ENCODE results near the gene DDC. TPM values are rescaled to one million over a fixed set of nuclear protein-coding genes. Genes with fewer than 3 reads are reported as not detected.

Gene DDC
- total RNA-seq, 1 experiment from 2014 or later: not detected

DNA sequence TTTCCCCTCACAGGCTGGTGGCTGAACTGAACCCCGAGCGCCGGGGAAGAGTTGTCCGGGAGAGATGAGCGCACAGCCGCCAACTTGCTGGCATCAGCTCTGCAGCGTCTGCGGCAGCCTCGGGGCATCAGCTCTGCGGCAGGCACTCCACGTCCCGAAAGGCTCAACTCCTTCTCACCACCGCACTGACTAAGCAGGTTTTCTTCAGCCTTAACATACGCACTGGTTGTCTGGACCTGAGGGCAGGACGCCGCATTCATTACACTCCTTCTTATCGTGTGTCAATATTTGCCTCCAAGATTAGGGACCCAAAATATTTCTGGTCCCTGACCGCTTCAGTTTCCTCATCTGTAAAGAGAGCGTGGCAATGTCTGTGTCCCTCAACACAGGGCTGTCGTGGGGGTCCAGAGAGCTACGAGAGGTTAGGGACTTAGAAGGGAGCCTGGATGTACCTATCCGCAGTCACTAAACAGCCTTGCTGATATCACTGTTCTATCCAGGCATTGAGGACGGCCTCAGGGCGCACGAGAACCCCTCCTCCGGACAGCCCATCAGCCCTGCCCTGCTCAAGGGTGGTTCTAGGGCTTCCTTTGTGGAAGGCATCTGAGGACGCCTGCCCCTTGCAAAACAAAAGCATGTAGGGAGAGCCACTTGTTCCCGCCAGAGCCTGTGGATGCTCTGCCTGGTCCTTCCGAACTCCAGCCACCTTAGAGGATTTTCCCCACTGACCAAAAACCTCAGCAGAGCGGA lies 72.3 kb downstream of the DDC start:
- H2AFZ ChIP-seq (ENCODE audit: low read depth, low read length, poor library complexity, severe bottlenecking): no peak overlapping the region
- TF ChIP-seq EGR1 (IDR thresholded peaks at IDR 0.05; ENCODE audit: low read depth): no peak
- TF ChIP-seq, protein P1, sequence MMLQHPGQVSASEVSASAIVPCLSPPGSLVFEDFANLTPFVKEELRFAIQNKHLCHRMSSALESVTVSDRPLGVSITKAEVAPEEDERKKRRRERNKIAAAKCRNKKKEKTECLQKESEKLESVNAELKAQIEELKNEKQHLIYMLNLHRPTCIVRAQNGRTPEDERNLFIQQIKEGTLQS (IDR thresholded peaks at IDR 0.05): no peak
- no peak for TF ChIP-seq SRF (IDR thresholded peaks at IDR 0.05; ENCODE audit: low read depth)
- no peak for TF ChIP-seq POLR2AphosphoS5 (IDR thresholded peaks at IDR 0.05; ENCODE audit: low read depth, low read length)
- no peak for TF ChIP-seq JUND (IDR thresholded peaks at IDR 0.05)
- no peak for TF ChIP-seq CEBPB (IDR thresholded peaks at IDR 0.05; ENCODE audit: low read depth)
- no peak for TF ChIP-seq TCF7L2 (IDR thresholded peaks at IDR 0.05; ENCODE audit: borderline replicate concordance, extremely low read depth, insufficient read depth, insufficient read length)
- TF ChIP-seq ZFX (IDR thresholded peaks at IDR 0.05): no peak
- TF ChIP-seq CBX3 (IDR thresholded peaks at IDR 0.05; ENCODE audit: low read depth): no peak
- TF ChIP-seq, protein P2, sequence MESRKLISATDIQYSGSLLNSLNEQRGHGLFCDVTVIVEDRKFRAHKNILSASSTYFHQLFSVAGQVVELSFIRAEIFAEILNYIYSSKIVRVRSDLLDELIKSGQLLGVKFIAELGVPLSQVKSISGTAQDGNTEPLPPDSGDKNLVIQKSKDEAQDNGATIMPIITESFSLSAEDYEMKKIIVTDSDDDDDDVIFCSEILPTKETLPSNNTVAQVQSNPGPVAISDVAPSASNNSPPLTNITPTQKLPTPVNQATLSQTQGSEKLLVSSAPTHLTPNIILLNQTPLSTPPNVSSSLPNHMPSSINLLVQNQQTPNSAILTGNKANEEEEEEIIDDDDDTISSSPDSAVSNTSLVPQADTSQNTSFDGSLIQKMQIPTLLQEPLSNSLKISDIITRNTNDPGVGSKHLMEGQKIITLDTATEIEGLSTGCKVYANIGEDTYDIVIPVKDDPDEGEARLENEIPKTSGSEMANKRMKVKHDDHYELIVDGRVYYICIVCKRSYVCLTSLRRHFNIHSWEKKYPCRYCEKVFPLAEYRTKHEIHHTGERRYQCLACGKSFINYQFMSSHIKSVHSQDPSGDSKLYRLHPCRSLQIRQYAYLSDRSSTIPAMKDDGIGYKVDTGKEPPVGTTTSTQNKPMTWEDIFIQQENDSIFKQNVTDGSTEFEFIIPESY (IDR thresholded peaks at IDR 0.05; ENCODE audit: extremely low read depth, insufficient replicate concordance, low read length): no peak
- no peak for TF ChIP-seq ZNF274 (IDR thresholded peaks at IDR 0.05; ENCODE audit: low read depth, low read length)
- TF ChIP-seq ELF1 (IDR thresholded peaks at IDR 0.05; ENCODE audit: borderline replicate concordance, low read depth): no peak
- TF ChIP-seq, protein P3, sequence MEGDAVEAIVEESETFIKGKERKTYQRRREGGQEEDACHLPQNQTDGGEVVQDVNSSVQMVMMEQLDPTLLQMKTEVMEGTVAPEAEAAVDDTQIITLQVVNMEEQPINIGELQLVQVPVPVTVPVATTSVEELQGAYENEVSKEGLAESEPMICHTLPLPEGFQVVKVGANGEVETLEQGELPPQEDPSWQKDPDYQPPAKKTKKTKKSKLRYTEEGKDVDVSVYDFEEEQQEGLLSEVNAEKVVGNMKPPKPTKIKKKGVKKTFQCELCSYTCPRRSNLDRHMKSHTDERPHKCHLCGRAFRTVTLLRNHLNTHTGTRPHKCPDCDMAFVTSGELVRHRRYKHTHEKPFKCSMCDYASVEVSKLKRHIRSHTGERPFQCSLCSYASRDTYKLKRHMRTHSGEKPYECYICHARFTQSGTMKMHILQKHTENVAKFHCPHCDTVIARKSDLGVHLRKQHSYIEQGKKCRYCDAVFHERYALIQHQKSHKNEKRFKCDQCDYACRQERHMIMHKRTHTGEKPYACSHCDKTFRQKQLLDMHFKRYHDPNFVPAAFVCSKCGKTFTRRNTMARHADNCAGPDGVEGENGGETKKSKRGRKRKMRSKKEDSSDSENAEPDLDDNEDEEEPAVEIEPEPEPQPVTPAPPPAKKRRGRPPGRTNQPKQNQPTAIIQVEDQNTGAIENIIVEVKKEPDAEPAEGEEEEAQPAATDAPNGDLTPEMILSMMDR (IDR thresholded peaks at IDR 0.05 in 2 of 3, conservative IDR thresholded peaks at IDR 0.05 in 1 of 3; ENCODE audit: borderline replicate concordance in 1 of 3, insufficient read depth in 1 of 3, low read depth in 2 of 3, low read length in 2 of 3): no peak
- POLR2A ChIA-PET: no interaction called here
- intact Hi-C loops (cut with micrococcal nuclease): no loop called here
- H3K4me2 ChIP-seq (ENCODE audit: low read length): no peak overlapping the region
- H4K20me1 ChIP-seq (ENCODE audit: insufficient read depth): no peaks in the 10 kb centered on the region
- H3K9me2 ChIP-seq (ENCODE audit: insufficient read depth): no peaks in the 10 kb centered on the region
- no peaks in the 10 kb centered on the region for H3K79me2 ChIP-seq (ENCODE audit: insufficient read depth, low read length)
- DNase-seq (ENCODE audit: low read depth, low spot score): no peak
- CTCF ChIA-PET: no interaction called here
- no peak overlapping the region for H3K9ac ChIP-seq (ENCODE audit: low read length)
- H3K4me3 ChIP-seq (replicated peaks in 1 of 2; ENCODE audit: low read depth in 1 of 2, low read length in 2 of 2): no peak overlapping the region
- no peaks in the 10 kb centered on the region for H3K4me1 ChIP-seq (ENCODE audit: control insufficient read depth in 1 of 2, insufficient read depth in 2 of 2, low read length in 2 of 2)
- H3K36me3 ChIP-seq (ENCODE audit: control insufficient read depth in 1 of 2, insufficient read depth in 2 of 2, low read length in 2 of 2): no peaks in the 10 kb centered on the region
- no peak overlapping the region for H3K27ac ChIP-seq (ENCODE audit: low read depth, low read length)
- RAD21 ChIA-PET (ENCODE audit: low non-redundant PET in 1 of 2, low total read pairs in 2 of 2, uncharacterized antibody in 2 of 2, unreplicated experiment in 2 of 2): no interaction called here
- H3K9me3 ChIP-seq (ENCODE audit: control insufficient read depth in 1 of 2, insufficient read depth in 1 of 2, low read depth in 1 of 2, low read length in 2 of 2): no peaks in the 10 kb centered on the region
- H3K27me3 ChIP-seq (ENCODE audit: insufficient read depth, low read length): peaks cover 13% of the 10 kb centered on the region; the same call in 1 of the 2 replicates
- no TSS peak for BruUV-seq (replicated peaks)
- no peak for ATAC-seq

All from HCT116 (cell line).